NCI-H69 (cell line): ENCODE measurements around the gene PLCH2.

Experiments used
- DNase-seq: peaks from one replicate; lab custom pipeline; 2025; lab: John Stamatoyannopoulos, UW

PLCH2 gene

DNA sequence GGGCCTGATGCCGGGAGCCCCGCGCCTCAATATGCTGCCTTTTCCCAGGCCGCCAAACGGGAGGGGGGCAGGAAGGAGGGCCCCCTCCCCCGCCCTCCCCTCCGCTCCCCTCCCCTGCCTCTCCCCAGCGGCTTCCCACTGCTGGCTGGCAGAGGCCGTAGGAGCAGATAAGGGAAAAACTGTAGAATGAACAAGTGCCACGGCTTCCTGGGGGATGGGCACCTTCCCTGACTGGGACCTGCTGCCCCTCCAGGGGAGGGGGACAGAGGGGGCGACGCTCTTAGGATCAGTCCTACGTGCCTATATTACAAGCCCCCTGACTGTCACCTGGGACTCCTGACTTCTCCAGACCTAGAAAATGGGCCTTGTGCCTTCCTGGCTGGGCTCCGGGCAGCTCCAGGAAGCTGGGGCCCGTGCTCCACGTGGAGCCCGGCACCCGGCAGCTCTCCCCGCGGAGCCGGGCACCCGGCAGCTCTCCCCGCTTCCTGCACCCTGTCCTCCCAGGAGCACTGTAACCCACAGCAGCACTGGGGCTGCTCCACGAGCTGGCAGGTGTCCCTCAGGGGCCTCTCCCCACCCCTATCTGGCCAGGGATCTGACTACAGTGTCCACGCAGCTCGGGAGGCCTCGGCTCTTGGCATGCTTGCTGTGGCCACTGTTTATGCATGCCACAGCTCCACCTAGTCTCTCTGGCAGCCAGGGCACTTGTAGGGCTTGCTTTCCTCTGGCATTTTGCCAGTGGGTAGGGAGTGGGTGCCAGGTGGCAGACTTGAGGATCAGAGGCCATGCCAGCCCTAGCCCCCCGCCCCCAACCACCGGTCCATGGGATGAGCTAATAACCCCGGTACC, 54.6 kb downstream of the PLCH2 start:
- peak; percentile 76 for DNase-seq

DNA sequence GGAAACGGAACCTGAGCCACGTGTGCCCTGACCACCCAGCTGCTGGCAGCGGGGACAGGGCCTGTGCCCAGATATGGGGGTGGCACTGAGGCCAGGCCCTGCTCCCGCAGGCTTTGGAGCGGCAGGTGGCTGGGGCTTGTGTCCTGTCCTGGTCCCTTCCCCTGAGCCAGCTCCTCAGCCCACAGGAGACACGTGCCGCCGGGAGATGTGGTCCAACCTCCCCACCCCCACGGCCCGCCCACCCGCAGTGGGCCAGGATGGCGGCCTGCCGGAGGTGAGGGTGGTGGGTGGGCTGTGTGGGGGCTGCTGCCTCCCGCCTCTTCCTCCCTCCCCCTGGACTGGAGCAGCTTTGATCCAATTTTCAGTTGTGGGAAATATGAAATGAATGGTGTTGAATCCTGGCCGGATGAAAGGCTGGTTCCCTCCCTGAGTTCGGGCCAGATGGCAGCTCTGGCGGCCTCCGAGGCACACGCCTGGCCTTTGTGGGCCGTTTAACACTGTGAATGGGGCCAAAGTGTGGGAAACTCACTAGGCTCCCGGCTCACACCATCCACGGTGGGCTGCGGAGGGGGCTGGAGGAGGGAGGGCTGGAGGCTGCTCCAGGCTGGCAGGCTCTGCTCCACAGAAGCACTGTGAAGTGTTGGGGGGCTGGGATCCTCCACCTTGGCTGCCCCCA, 56.5 kb downstream of the PLCH2 start:
- no peak for DNase-seq

DNA sequence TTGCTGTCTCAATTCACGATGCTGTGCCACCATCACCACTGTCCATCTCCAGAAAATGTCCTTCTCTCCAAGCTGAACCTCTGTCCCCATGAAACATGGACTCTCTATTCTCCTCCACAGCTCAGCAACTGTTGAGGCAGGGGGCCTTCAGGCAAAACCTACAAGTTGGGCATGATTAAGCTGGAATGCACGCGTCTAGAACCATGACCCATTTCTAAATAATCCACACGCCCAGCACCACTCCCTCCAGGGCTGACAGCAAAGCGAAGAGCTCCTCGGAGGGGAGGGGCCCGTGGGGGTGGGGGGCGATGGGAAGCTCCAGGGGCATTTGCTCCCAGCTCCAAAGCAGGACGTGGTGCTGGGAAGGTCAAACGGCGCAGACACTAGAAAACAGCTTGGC, 57.3 kb downstream of the PLCH2 start:
- DNase-seq = no peak

DNA sequence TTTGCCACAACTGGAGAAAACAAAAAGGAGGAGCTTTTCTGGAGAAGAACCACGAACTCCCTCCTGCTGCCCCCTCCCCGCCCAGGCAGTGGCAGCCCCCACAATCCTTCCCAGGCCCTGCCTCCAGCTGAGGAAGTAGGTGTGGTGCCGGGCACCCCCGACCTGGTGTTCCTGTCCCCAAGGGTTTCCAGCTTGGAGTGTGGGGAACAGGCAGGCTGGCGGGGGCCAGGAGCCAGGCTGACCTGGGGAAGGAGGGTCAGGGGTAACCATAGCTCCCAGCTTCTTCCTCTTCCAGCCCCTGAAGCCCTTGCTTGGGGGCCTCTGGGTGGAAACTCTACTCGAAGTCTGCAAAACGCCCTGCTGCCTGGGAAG, 58.2 kb downstream of the PLCH2 start:
- DNase-seq = no peak

DNA sequence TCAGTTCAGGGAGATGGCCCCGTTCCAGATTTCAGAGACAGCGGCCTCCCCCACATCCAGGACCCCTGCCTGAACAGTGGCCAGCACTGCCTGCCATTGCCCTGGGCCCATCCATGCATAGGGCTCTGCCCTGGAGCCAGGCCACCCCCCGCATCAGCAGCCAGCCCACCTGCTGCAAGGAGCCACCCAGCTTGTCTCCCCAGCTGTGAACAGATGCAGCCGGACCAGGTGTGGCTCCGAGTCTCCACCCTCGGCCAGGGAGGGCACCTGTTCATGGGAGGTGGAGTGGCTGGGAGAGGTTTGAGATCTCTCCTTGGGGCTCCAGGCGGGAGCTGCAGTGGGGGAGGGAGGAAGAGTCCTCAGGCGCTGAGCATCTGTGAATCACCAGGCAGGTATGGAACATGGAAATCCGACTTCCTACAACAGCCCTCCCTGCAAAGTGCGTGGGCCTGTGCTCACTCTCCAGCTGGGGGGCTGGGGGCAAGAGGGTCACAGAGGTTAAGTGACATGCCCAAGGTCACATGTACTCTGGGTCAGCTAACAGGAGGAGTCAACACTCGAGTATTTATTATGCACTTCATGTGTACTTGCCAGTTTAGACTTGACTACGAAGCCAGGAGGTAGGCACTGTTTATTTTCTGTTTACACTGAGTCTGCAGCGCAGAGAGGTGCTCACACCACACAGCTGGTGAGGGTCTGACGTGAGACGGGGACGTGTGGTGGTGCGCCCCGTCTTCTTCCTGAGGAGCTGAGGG, 58.8 kb downstream of the PLCH2 start:
- peak; percentile 92 for DNase-seq

DNA sequence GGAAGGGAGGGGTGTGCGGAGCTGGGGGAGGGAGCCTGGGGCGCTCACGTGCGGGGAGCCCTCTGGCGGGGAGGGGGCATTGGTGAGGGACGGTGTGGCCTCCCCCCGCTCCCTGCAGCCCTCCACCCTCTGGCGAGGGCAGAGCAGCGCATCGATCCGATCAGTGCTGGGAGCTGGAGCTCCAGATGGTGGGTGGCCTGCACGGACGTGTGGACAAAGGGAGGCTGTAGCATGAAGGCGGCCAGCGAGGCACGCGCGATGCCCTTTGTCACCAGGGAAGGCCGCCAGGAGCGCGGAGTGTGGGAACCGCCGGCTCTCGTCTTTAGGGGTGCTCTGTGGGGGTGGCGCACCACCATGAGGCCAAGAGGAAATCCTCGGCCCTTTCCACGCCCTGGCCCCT, 59.4 kb downstream of the PLCH2 start:
- peak; percentile 26 for DNase-seq

DNA sequence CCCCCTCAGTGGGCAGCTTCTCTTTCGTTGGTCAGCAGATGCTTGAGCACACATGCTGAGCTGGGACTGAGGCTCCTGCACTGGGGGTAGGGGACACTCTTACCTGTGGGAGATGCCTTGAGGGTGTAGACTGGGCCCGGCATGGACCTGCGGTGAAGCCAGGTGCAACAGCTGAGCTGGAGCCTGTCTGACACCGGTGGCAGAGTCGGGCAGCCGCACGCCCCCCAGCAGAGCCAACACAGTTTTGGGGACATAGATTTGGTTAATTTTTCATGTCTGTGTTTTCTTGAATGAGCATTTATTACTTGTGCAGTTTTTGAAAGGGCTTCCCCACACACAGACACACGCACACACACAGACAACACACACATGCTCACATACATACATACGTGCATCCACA, 59.9 kb downstream of the PLCH2 start:
- peak; percentile 39 for DNase-seq

DNA sequence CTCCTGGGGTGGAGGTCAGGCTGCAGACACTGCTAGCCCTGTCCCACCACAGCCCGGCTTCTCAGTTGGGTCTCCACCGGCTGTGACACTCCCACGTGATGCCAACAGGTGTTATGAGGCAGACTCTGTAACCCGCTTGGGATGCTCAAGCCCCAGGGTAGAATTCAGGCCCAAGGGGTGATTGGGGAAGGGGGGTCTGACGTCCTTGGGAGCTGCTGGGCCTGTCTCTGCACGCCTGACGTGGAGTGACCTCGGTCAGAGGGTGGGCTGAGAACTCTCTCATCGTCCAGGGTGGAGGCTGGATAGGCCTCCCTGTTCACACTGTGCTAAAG, 61.7 kb downstream of the PLCH2 start:
- peak; percentile 72 for DNase-seq

DNA sequence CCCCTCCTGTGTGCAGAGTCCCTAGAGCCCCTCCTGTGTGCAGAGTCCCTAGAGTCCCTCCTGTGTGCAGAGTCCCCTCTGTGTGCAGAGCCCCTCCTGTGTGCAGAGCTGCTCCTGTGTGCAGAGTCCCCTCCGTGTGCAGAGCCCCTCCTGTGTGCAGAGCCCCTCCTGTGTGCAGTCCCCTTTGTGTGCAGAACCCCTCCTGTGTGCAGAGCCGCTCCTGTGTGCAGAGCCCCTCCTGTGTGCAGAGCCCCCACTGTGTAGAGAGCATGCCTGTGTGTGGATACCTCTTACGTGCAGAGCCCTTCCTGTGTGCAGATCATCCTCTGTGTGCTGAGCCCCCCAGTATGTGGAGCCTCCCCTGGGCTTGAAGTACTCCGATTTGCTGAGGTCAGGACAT, 62.3 kb downstream of the PLCH2 start:
- no peak for DNase-seq

DNA sequence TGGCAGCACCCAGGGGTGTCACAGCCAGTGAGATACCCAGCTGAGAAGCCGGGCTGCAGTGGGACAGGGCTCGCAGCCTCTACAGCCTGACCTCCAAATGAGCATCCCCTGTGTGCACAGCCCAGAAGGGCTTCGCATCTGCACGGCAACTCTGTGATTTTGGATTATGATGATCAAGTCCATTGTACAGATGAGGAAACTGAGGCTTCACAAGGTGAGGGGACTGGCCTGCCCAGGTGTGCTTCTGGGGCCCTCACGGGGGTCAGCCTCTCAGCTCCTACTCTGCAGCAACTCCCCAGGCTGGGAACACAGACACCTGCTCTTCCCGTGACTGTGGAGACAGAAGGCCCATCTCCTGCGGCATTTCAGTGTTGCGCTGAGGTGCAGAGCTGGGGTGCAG, 62.8 kb downstream of the PLCH2 start:
- DNase-seq = no peak

DNA sequence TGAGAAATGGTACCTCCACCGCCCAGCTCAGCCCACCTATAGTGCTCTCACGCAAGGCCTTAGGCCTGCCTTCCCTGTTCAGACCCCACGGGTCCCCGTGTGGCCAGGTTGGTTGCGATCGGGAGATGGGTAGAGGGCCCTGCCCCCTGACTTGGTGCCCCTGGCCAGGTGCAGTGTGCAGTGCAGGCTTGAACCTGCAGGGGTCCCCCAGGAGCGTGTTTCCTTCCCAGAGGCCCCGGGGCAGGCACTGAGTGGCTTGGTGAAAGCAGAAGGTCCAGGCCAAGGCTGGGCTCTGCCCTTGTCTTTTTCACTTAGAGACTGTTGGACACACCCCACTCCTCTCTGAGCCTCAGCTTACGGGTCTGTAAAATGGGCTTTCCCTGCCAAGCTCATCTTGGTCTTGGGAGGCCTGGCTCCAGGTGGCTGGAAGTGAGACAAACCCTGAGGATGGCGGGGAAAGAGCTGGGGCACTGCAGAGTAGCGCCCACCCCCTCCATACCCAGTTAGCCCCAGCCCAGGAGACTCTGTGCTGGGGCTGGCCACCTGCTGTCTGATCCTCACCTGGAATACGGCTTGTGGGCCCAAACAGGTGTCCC, 63.3 kb downstream of the PLCH2 start:
- peak; percentile 10 for DNase-seq

DNA sequence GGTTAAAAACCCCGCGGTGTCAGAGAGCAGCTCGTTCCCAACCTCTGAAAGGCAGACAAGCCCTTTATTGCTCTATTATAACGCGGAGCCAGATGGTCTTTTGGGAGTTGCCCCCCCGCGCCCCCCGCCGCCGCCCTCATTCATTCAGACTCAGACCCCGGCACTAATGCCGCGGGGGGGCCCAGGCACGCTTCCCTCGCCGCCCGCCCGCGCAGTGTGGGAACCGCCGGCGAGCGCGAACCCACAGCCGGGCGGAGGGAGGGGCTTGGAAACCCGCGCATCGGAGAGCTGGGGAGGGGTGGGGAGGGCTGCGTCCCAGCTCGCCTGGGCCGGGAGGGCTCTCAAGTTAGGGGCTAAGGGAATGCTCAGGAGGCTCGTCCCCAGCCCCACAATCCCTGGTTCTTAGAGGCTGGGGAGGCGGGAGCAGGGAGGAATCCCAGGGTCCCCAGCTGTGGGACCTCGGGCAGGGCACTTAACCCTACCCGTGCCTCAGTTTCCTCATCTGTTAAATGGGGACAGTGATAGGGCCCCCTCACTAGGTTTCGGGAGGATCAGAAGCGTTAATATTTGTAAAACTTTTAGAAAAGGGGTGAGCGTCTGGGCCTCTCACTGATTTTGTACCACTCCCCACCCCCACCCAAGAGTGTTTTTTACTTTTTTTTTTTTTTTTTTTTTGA, 64.9 kb downstream of the PLCH2 start:
- peak; percentile 72 for DNase-seq

DNA sequence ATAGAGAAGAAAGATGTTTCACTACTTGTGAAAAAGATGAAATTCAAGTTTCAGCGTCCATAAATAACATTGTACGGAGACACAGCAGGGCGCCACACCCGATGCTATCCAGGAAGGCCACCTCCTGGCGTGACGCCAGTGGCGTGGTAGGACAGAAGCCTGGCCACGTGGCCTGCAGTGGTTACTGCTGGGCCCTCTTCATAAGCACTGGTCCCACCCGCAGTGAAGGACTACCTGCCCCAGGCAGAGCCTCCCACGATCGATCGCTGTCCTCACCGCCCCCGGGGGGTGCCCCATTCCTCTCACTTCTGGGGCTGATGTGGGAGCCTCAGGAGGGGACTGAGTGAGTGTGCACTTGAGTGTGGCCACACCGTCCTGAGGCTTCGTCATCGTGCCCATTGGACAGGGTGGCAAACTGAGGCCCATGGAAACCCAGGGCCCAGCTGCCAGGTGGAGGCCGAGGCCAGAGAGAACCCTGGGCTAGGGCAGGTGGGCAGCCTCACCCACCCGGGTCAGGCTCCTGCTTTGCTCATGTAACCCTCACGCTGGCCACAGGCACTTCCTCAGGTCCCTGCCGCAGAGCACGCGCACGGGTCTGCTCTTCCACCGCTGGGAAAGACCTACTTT, 65.6 kb downstream of the PLCH2 start:
- peak; percentile 43 for DNase-seq

DNA sequence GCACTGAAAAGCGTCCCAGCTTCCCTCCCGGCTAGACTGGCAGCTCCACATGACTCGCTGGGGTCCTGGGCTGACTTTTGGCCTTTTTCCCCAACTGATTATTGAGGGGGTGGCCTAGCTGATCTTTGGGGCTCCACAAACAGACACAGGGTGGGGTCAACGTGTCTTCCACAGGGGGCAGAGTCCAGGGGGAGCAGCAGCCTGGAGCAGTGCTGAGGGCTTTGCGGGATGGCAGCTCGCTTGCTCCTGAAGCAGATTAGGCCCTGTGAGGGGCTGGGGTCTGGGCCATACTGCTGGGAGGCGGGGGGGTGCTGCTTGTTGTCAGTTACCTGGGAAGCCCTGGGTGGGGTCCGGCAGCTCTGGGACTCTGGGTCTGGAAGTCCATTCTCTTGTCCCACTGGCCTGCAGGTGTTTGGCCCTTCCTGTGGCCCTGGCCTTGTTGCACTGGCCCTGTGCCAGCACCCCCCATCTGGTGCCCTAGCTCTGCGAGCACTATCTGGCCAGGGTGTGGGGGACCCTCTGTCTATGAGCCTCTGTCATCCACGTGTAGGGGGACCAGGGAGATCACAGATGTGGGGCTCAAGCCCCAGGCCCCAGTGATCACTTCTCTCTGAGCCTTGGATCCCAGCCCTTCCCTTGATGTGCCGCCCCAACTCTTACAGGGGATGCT, 66.3 kb downstream of the PLCH2 start:
- DNase-seq = no peak

DNA sequence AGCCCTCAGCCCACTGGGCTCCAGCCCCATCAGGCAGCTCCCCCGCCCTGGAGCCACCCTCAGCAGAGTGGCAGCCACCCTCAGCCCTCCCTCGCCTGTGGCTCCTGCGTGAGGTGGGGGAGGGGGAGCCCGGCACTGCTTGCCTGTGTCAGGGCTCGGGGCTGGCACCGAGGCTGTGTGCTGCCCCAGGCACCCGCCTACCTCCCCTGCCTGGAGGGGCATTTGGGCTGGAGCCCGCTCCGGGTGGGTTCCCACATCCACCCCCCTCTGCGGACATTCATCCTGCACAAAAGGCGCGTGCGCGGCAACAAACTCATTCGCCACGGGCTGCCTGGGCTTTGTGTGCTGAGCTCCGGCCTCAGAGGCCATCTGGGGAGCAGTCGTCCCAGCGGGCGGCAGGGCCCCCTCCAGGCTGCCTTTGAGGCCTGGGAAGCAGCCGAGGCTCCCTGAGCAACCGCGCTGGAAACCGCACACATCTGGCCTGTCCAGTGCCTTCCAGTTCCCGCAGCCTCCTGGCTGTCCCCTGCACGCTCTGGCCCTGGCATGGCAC, 67.5 kb downstream of the PLCH2 start:
- peak; percentile 84 for DNase-seq

DNA sequence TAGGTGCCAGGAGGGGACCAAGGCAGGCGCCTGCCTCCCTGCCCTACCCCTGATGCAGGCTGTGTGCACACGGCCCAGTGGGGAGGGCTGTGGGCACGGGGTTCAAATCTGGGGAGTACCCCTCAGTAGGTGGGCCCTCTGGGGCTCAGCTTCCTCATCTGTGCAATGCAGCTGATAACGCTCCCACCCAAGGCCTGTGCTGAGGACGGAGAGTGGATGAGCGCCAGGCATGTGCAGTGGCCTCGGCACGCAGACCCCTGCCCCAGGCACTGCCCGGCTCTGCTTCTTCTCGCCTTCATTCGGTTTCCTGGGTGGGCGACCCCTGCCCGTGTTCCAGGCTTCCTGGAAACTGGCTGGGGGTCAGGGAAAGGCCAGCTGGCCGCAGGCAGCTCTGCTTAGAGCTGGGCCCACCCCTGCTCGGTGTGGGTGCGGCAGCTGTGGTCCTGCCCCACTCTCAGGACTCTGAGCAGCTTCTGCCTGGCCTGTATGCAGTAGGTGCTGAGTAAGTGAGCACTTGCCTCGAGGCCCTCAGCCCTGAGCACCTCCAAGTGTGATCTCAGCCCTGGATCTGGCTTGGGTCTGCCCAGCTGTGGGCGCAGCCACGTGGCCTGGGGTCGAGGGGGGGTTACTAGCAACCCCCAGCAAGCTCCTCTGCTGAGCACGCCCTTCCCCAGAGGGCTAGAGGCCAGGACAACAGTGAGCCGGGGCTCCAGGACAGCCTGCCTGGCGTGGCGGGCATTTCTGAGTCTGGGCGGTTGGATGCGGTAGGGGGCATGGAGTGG, 68.2 kb downstream of the PLCH2 start:
- peak; percentile 10 for DNase-seq

DNA sequence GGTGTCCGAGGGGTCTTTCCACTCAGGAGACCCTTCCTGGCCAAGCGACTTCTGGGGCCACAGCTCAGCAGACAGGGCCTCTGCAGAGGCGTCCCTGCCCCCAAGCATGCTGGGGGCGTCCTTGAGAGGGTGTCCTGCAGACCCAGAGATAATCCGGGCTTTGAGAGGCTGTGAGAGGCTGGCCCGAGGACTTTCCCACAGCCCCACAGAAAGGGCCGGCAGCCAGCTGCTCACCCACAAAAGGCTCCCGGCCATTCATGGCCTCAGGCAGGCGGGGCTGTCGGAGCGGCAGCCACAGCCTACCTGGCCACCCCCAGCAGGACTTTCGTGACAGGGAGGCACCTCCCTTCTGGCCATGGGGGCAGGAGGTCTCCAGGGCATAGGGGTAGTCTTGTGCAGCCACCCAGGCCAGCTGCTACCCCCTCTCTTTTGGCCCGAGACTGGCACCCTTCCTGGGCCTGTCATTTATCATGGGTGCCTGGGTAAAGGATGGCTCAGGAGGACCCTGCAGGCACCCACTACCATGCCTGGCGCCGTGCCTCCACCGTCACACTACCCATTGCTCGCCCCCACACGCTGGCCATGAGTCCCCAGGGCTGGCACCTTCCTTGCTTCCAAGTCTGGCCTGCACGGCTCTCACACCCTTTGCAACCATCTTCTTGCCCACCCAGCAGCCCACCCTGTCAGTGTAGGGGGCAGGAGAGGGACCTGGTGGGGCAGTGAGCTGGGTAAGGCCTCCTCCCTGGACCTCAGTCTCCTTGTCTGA, 69.0 kb downstream of the PLCH2 start:
- DNase-seq = peak; percentile 16

DNA sequence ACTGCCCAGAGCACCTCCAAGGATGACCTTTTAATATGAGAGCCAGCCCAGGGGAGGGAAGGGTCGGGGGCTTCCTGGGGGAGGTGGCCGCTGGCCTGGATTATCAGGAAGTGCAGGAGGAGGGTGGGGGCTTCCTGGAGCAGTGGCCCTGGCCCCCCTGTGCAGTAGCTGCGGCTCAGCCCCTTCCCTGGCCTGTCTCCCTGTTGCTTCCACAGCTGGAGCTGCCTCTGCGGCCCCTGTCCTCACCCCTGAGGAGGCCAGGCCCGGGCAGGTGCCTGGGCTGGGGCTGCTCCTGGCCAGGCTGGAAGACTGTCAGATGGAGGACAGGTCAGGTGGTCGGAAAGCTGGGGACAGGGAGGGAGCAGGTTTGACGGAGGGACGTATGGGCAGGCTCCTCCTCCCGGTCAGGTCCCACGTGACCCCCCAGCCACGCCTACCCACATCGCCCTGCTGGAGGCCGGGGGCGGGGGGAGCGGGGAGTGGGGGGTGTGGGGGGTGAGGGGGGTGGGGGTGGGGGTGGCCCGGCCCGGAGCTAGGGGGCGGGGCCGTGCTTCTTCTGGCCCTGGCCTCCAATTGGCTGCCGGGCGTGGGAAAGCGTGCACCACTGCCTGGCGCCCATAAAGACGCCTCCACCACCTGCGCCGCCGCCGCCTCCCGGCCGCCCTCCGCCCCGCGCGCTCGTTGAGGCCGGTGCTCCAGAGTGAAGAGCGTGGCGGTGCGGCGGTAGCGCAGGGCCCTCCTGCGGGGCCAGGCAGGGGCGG, 69.8 kb downstream of the PLCH2 start:
- DNase-seq = peak; percentile 92
